Measurements from ENCODE around the gene OXSM. TPM values are rescaled to one million over a fixed set of nuclear protein-coding genes. Genes with fewer than 3 reads are reported as not detected.

Gene OXSM
- total and polyA plus RNA-seq, 11 donors: 7.3 to 21.8 (median 15.0) TPM

DNA sequence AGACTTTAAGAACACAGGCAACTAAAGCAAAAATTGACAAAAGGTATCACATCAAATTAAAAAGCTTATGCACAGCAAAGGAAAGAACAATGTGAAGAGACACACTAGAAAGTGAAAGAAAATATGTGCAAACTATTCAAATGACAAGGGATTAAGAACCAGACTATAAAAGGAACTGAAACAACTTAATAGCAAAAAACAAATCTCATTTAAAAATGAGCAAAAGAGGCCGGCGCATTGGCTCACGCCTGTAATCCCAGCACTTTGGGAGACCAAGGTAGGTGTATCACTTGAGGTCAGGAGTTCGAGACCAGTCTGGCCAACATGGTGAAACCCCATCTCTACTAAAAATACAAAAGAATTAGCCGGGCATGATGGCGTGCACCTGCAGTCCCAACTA, 21.0 kb upstream of the OXSM start:
- Histone ChIP-seq H3K4me1 (peaks cover 0 to 6% (median 0%) of the 10 kb centered on the region in 12 donors), H3K27ac (no peak overlapping the region), H3K4me3 (no peak overlapping the region), H3K9me3 (peaks cover 0 to 18% (median 4%) of the 10 kb centered on the region in 12 donors), H3K27me3 (no peaks in the 10 kb centered on the region), H3K36me3 (peaks cover 0 to 35% (median 20%) of the 10 kb centered on the region in 9 donors)
- ATAC-seq: no peak
- no peak for DNase-seq
- no peak for TF ChIP-seq POLR2A (IDR thresholded peaks at IDR 0.05)
- TF ChIP-seq, protein P1, sequence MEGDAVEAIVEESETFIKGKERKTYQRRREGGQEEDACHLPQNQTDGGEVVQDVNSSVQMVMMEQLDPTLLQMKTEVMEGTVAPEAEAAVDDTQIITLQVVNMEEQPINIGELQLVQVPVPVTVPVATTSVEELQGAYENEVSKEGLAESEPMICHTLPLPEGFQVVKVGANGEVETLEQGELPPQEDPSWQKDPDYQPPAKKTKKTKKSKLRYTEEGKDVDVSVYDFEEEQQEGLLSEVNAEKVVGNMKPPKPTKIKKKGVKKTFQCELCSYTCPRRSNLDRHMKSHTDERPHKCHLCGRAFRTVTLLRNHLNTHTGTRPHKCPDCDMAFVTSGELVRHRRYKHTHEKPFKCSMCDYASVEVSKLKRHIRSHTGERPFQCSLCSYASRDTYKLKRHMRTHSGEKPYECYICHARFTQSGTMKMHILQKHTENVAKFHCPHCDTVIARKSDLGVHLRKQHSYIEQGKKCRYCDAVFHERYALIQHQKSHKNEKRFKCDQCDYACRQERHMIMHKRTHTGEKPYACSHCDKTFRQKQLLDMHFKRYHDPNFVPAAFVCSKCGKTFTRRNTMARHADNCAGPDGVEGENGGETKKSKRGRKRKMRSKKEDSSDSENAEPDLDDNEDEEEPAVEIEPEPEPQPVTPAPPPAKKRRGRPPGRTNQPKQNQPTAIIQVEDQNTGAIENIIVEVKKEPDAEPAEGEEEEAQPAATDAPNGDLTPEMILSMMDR (IDR thresholded peaks at IDR 0.05): no peak
- WGBS, 4 donors: 93 to 99% (median 95%) methylated on average over 6 of the region's 6 CpGs
- intact Hi-C loops (cut with DNase I): no loop called here

DNA sequence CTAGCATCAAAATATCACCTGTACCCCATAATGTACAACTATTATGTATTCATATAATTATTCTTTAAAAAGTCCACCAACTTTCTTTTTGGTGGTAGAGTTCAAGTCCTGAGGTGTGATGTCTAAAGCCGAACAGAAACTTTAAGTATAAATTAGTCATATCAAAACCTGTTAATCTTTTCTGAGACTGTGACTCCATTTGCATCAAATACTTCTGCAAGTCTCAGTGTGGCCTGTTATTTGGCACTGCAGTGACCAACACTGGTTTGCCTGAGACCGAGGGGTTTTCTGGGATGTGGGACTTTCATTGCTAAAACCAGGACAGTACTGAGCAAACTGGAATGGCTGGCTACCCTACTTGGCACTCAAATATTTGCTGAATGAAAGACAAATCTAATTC, 14.0 kb upstream of the OXSM start:
- Histone ChIP-seq H3K27me3 (no peaks in the 10 kb centered on the region), H3K27ac (no peak overlapping the region), H3K9me3 (peaks cover 0 to 12% (median 4%) of the 10 kb centered on the region in 12 donors), H3K36me3 (peaks cover 0 to 55% (median 47%) of the 10 kb centered on the region in 9 donors), H3K4me3 (no peak overlapping the region), H3K4me1 (peaks cover 0 to 11% (median 0%) of the 10 kb centered on the region in 12 donors)
- WGBS, 4 donors: 97 to 100% (median 98%) methylated on average over 2 of the region's 2 CpGs
- intact Hi-C loops (cut with DNase I): no loop called here
- DNase-seq: no peak
- no peak for ATAC-seq
- TF ChIP-seq, protein P1 (IDR thresholded peaks at IDR 0.05): no peak
- no peak for TF ChIP-seq POLR2A (IDR thresholded peaks at IDR 0.05)

DNA sequence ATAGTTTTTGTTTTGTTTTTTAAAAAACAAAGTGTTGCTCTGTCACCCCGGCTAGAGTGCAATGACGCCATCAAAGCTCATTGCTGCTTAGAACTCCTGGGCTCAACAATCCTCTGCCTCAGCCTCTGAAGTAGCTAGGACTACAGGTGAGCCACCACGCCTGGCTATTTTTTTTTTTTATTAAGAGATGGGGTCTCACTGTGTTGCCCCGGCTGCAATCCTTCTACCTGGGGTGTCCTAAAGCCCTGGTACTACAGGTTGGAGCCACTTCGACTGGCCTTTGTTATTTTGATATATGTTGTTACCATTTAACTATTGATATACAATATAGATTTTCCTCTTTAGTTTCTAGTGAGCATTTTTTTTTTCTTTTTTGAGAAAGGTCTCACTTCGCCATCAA, 9.3 kb upstream of the OXSM start:
- WGBS, 4 donors: 96 to 98% (median 97%) methylated on average over 6 of the region's 6 CpGs
- Histone ChIP-seq H3K36me3 (peaks cover 0 to 29% (median 28%) of the 10 kb centered on the region in 9 donors), H3K4me1 (peaks cover 0 to 37% (median 13%) of the 10 kb centered on the region in 12 donors), H3K27ac (no peak overlapping the region), H3K9me3 (no peaks in the 10 kb centered on the region), H3K27me3 (no peaks in the 10 kb centered on the region), H3K4me3 (no peak overlapping the region)
- intact Hi-C loops (cut with DNase I): loop anchor here in 5 of 10 donors (5.0 to 10.0 kb wide), 4 partner anchors 113 to 334 kb away; partner anchors contain the start of gene TOP2B (in 1 of the 5)
- DNase-seq (no peak), ATAC-seq (no peak)
- TF ChIP-seq POLR2A (IDR thresholded peaks at IDR 0.05): no peak
- TF ChIP-seq, protein P1 (IDR thresholded peaks at IDR 0.05): no peak

DNA sequence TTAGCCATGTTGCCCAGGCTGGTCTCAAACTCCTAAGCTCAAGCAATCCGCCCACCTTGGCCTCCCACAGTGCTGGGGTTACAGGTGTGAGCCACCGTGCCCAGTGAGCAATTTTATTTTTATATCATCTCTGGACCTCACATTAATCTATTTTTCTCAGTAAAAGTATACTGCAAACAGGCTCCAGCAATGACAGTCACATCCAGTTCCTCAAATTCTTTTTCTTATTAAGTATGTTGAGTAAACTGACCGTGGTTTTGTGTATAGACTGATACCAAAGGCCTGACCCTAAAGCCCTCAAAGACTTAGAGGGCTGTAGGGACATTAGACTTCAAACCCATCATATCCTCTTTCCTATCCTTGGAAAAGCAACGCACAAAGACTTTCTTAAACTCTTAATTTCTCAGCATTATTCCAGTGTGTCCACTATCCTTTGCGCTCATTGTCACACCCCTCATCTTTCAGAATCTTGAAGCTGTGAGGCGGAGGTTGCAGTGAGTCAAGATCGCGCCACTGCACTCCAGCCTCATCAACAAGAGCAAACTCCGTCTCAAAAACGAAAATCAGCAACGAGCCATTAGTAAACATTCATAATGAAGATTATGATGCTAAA, 8.6 kb upstream of the OXSM start:
- H3K4me3 ChIP-seq: peak overlapping the region in 3 of 12 donors; percentile 6 to 88 (median 85)
- peaks cover 0 to 37% (median 13%) of the 10 kb centered on the region in 12 donors for H3K4me1 ChIP-seq
- WGBS, 4 donors: 91 to 94% (median 93%) methylated on average over 11 of the region's 11 CpGs
- H3K36me3 ChIP-seq: peaks cover 0 to 23% (median 22%) of the 10 kb centered on the region in 9 donors
- H3K9me3 ChIP-seq: no peaks in the 10 kb centered on the region
- H3K27ac ChIP-seq: no peak overlapping the region
- no peaks in the 10 kb centered on the region for H3K27me3 ChIP-seq
- intact Hi-C loops (cut with DNase I): loop anchor here in 5 of 10 donors (5.0 to 10.0 kb wide), 4 partner anchors 114 to 334 kb away; partner anchors contain the start of gene TOP2B (in 1 of the 5)
- ATAC-seq: no peak
- TF ChIP-seq POLR2A (IDR thresholded peaks at IDR 0.05): no peak
- TF ChIP-seq, protein P1 (IDR thresholded peaks at IDR 0.05): no peak
- DNase-seq: no peak

All from heart left ventricle (tissue), 16 donors.